WTC11 (cell line): ENCODE results near the gene SLC12A6.
"Not testable (repeated sequence)": the region's sequence is repeated elsewhere in the genome, so short reads cannot be mapped to it uniquely, and the experiment has no call there.

Experiments
- NR2C2 ChIP-seq: sonication (generic); formaldehyde crosslinking; IDR thresholded peaks from 2 replicates; pipeline ENCODE4 v1.8.0; 2022; ENCODE audit warnings: mild to moderate bottlenecking, missing genetic modification reagents
- NR3C1 ChIP-seq: sonication (generic); formaldehyde crosslinking; conservative IDR thresholded peaks from 2 replicates; pipeline ENCODE4 v1.8.1; 2023; ENCODE audit warnings: low read depth, mild to moderate bottlenecking, missing genetic modification reagents
- TP53 ChIP-seq: sonication (generic); formaldehyde crosslinking; IDR thresholded peaks from 2 replicates; pipeline ENCODE4 v1.8.1; 2023; ENCODE audit warnings: mild to moderate bottlenecking, missing genetic modification reagents
- USF1 ChIP-seq: sonication (generic); formaldehyde crosslinking; IDR thresholded peaks from 2 replicates; pipeline ENCODE4 v1.8.0; 2022; ENCODE audit warnings: mild to moderate bottlenecking, missing genetic modification reagents

DNA sequence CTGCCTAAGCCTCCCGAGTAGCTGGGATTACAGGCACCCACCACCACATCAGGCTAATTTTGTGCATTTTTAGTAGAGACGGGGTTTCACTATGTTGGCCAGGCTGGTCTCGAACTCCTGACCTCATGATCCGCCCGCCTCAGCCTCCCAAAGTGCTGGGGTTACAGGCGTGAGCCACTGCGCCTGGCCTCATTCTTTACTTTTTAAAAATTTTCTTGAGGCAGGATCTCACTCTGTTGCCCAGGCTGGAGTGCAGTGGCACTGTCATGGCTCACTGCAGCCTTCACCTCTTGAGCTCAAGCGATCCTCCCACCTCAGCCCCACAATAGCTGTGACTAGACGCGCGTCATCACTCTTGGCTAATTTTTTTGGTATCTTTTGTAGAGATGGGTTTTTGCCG lies 15.4 kb upstream of the SLC12A6 start:
- TF ChIP-seq USF1 (CRISPR knock-in tag); NR2C2 (CRISPR knock-in tag); TP53; NR3C1 (CRISPR knock-in tag): not testable (repeated sequence)
